Measurements from ENCODE around the gene RPS19.
"Not testable (repeated sequence)": the region's sequence is repeated elsewhere in the genome, so short reads cannot be mapped to it uniquely, and the experiment has no call there.

The RPS19 gene

GRCh38 chr19:41860419-41861115, 512 bp downstream of the RPS19 start:
- DNase-seq (ENCODE audit: low read depth), result no peak

GRCh38 chr19:41861116-41861768, 1.2 kb downstream of the RPS19 start:
- DNase-seq (ENCODE audit: low read depth), result no peak

DNA sequence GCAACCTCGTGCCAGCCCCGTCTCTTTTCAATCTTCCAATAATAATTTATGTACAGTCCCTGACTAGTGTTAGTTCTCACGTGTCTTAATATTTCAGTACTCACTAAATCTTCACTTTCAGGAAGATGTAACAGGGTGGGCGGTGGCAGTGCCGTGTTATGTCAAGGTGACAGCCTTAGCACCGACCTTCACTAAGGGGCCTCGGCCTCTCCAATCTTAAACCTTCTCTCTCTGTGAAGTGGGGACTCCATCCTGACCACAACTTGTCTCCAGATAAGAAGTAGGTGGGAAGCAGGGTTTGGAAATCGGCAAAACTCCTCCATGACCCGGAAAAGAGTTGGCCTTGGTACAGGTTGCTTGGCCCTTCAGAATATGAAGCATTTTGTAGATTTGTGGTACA, 1.8 kb downstream of the RPS19 start:
- no peak for DNase-seq (ENCODE audit: low read depth)

GRCh38 chr19:41862445-41862986, 2.5 kb downstream of the RPS19 start:
- no peak for DNase-seq (ENCODE audit: low read depth)

DNA sequence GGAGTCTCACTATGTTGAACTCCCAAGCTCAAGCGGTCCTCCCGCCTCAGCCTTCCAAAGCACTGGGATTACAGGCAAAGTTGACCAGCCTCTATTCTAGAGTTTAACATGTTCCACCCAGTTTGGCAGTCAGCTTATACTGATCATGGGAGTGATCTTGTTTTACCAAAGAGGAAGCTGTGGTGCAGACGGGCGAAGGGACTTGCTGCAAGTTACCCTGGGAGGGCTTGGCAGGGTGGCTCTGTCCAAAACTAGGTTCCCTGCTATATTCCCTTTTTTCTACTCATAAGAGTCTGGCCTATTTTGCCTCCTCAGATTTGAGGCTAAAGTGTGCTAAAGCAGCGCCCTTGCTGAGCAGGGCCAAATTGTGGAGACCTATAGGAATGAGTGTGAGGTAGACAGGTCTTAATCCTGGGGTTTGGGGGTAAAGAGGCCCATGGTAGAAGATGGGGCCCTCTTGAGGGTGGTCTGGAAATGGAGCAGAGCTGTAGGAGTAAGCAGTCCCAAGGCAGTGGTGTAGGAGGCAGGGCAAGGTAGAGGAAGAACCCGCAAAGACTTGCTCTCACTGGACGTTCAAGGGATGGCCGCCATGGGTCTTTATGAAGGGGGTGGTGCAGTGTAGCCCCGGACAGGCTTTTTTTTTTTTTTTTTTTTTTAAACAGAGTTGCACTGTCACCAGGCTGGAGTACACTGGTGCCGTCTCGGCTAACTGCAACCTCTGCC, 3.3 kb downstream of the RPS19 start:
- no peak for DNase-seq (ENCODE audit: low read depth)

GRCh38 chr19:41864374-41864773, 4.3 kb downstream of the RPS19 start:
- DNase-seq (ENCODE audit: low read depth), result no peak

GRCh38 chr19:41866284-41866683, 6.2 kb downstream of the RPS19 start:
- DNase-seq (ENCODE audit: low read depth), result no peak

DNA sequence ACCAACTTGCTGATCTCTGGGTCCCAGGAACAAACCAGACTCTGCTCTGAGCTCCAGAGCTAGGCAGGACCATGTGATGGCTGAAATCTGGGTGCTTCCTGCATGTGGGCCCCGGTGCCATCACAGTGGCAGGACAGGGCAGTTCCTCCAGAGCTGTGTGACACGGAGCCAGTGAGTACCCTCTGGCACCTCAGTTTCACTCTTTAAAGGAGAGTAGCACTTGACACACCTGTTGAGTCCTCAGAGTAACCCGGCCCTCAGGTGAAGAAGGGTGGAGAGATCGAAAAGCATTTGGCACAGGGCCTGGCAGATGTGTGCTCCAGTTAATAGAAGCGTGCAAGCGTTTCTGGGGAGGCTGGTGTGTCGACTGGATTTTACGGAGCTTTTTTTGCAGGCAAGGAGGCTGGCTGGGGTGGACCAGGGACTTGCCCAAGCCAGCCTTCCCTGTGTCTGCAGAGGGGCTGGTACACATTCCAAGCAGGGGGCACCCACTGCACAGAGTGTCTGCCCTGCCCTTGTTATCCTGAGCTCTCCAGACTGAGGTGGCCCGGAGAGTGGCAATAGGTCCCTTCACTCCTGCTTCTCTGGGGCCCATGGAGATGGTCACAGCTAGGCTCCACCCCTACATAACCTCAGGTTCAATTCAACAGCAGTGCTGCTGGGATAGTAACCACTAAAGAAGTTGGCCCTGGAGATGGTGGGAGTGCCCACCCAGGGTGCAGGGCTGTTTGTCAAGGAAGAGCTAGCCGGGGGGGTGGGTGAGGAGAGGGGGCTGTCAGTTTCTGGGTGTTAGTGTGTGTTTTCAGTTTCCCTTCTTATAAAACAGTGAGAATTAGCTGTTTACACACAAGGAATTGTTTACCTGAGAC, 8.3 kb downstream of the RPS19 start:
- DNase-seq (ENCODE audit: low read depth), result no peak

- DNase-seq (ENCODE audit: low read depth), result no peak
Measured at GRCh38 chr19:41868989-41869300, 8.9 kb downstream of the RPS19 start.

DNA sequence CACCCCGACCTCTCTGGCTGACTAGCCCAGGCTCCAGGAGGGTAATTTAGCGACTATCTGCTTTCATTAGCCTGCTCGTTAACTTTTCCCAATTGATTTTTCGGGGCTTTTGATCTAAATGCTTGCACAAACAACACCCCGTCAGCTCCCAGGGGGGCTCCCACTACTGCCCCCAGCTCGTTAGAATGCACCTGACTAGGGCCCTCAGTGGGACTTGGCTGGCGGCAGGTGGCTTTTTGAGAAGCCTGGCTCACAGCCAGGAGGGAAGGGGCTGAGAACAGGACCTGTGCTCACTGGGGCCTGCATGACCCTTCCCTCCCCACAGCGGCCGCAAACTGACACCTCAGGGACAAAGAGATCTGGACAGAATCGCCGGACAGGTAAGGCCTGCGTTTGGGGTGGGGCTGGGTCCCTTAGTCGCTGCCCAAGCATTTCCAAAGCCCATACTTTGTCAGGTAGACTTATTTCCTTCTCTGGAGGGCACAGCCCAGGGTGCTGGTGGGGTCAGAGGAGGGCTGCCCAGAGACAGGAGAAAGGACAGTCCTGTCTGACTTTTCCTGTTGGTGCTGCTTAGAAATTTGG, 9.4 kb downstream of the RPS19 start:
- no peak for DNase-seq (ENCODE audit: low read depth)

- DNase-seq (ENCODE audit: low read depth), result peak; percentile 34
Measured at GRCh38 chr19:41870401-41870873, 10.4 kb downstream of the RPS19 start.

- no peak for DNase-seq (ENCODE audit: low read depth)
Measured at GRCh38 chr19:41871573-41872383, 11.7 kb downstream of the RPS19 start.

DNA sequence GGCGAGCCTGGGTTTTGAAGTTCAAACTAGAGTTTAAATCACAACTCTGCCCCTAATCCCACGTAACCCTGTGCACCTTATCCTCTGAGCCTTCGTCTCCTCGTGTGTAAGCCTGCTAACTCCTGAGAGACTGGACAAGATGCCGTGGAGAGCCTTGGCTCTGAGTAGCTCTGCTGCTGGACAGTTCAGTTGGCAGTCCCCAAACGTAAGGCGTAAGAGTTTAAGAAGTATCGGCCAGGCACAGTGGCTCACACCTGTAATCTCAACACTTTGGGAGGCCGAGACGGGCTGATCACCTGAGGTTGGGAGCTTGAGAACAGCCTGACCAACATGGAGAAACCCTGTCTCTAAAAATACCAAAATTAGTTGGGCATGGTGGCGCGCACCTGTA, 12.3 kb downstream of the RPS19 start:
- DNase-seq (ENCODE audit: low read depth), result no peak

GRCh38 chr19:41872775-41873647, 13.0 kb downstream of the RPS19 start:
- no peak for DNase-seq (ENCODE audit: low read depth)

DNA sequence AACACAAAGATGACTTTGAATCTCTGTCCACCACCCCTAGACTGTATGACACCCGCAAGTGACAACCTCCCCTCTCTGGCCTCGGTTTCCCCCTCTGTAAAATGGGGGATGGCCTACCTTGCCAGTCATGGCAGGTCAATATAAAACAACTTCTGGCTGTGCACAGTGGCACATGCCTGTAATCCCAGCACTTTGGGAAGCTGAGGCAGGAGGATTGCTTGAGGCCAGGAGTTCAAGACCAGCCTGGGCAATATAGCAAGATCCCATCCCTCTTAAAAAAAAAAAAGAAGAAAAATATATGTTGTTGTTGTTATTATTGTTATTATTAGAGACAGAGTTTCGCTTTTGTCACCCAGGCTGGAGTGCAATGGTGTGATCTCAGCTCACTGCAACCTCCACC, 15.9 kb downstream of the RPS19 start:
- DNase-seq (ENCODE audit: low read depth), result not testable (repeated sequence)

DNA sequence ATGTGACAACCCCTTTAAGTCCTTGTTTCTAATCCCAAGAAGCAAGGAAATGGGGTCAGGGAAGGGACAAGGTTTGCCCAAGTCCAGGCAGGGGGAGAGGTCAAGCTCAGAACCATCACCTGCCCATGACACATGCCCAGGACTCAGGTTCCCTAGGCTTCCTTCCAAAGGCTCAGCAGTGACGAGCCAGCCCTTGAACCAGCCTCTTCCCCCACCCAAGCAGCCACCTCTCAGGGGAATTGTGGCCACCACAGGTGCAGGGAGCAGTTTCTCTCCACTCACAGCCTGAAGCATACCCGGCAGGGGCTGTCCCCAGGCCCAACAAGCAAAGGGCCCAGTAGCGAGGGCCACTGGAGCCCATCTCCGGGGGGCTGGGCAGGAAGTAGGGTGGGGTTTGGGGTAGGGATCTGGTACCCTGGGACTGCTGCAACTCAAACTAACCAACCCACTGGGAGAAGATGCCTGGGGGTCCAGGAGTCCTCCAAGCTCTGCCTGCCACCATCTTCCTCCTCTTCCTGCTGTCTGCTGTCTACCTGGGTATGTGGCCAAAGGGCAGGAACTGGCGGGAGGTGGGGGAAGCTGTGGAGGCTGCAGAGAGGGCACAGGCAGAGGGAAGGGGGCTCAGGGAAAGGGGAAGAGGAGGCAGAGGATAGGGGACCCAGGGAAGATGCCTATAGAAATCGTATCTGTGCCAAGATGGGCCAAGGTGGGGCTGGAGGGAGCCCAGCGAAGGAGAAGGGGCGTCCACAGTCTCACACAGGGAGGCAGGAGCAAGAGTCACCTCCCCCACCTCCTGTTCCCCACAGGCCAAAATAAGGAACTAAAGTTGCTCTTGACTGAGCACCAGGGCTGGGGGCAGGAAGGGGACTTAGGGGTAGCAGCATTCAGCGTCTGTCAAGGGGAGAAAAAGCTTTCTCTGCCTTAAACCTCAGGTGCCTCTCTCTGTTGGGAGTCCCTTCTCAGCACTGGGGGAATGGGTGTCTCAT, 17.1 kb downstream of the RPS19 start, which contains the start of gene CD79A:
CD79A (plus strand) TSS at position 433 of the 986 bp plus-strand sequence; CDS start at position 459, 26 bp downstream.
- DNase-seq (ENCODE audit: low read depth), result no peak

DNA sequence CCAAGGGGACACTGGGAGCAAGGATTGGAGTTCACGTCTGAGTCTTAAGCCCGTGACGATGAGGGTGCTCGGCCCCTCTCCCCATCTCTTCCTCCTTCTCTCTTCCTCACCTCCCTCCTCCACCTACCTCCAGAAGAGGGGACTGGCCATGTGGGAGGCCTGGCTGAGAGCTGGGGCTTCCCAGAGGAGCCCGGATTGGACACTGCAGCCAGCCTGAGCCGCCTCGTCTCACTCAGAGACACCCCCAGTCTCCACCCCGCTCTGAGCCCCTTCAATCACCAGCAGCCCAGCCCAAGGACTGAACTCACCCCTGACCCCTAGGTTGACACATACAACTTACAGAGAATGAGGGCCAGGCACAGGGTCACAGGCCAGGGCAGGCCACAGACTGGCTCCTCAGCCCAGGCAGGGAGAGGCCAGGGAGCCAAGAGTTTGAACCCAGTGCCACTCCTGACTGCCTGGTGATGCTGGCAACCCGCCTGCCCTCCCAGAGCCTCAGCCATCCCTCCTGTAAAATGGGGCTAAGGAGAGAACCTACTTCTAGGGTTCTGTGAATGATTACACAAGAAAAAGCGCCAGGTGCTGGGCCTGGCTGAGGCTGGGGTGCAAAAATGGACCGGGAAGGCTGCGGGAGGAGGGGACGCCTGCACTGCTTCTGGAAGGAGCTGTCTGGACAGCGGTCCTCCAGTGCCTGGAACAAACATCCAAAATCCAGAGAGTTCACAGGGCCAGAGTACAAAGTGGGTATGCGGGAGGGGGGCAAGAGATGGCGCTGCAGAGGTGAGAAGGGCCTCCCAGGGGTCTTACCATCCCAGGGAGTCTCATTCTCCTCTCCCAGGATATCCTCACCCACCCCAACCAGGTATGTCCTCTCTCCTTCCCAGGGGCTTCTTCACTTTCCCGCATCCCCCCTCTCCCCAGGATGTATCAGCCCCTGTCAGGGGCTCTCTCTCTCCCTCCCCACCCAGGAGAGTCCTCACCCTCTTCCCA, 18.2 kb downstream of the RPS19 start:
- DNase-seq (ENCODE audit: low read depth), result no peak
